GM21515 (cell line): ENCODE results near the gene ZNF407.

ENCODE experiments used
- ATAC-seq: cut with Tn5 transposase; IDR thresholded peaks from one replicate; pipeline ENCODE4 v1.9.1; 2021; ENCODE audit not compliant: unreplicated experiment

ZNF407 gene

GRCh38 chr18:75036917-75037688, 439.4 kb downstream of the ZNF407 start:
- no peak for ATAC-seq

DNA sequence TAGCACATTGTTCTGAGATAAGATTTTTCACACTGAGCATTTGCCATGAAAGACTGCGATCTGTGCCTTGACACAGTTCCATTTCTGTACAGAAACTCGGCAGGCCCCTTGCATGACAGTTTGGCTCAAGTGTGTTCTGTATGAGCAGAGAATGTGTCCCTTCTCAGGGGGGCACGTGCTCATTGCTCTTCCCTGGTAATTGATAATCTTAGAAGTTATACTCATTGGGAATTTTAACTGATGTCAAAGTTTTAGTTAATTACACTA, 440.0 kb downstream of the ZNF407 start:
- no peak for ATAC-seq

- ATAC-seq: no peak
Measured at GRCh38 chr18:75041586-75041985, 443.9 kb downstream of the ZNF407 start.

GRCh38 chr18:75043478-75043877, 445.8 kb downstream of the ZNF407 start:
- ATAC-seq: no peak

DNA sequence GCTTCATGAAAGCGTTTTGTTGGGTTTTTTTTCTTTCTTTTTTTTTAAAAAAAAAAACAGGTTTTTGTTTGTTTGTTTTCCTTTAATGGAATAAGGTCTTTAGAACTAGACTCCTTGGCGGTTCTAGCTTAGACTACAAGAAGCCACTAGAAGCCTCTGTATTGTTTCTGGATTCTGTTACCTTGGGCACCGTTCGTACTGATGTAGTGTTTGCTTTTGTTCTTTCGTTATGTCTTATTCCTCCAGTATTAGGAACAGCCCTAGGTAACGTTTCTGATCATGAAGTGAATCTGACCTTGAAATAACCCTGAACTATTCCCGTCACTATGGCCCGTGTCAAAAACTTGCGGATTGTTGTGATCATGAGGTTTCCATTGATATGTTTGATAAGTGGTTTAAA, 446.6 kb downstream of the ZNF407 start:
- no peak for ATAC-seq

DNA sequence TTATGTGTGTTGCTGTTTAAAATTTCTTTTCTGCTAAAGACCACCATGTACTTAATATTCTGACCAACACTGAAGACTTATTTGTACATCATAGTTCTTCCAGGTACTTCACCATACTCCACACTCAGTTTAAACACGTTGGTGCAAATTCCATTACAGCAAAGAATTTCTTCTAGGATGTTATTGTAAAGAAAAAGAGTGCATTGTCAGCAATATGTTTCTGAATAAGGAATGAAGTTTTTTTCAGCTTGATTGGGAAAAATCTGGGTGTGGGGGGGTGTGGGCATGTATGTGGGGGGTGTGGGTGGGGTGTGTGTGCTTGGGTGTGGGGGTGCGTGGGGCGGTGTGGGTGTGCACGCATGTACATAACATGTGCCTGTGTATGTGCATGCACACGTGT, 447.1 kb downstream of the ZNF407 start:
- ATAC-seq: no peak

GRCh38 chr18:75045272-75045671, 447.6 kb downstream of the ZNF407 start:
- ATAC-seq: no peak

- no peak for ATAC-seq
Measured at GRCh38 chr18:75047240-75047961, 449.7 kb downstream of the ZNF407 start.

GRCh38 chr18:75048776-75049454, 451.2 kb downstream of the ZNF407 start:
- ATAC-seq: no peak

DNA sequence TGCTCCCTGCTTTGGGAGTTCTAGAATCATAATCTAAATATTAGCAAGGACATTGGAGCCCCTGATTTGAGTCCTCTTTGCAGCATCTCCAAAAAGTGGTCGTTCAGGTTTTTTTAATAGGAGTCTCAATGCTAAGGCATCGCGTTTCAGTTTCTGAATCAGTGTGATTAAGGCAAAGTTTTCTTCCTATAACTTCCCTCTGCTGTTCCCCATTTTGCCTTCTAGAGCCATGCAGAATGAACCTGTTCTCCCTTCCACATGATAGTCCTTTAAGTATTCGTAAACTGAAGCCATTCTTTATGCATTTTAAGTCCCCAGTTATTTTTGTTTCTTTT, 451.8 kb downstream of the ZNF407 start:
- no peak for ATAC-seq

GRCh38 chr18:75051757-75052156, 454.1 kb downstream of the ZNF407 start:
- no peak for ATAC-seq

- no peak for ATAC-seq
Measured at GRCh38 chr18:75052475-75052874, 454.8 kb downstream of the ZNF407 start.

DNA sequence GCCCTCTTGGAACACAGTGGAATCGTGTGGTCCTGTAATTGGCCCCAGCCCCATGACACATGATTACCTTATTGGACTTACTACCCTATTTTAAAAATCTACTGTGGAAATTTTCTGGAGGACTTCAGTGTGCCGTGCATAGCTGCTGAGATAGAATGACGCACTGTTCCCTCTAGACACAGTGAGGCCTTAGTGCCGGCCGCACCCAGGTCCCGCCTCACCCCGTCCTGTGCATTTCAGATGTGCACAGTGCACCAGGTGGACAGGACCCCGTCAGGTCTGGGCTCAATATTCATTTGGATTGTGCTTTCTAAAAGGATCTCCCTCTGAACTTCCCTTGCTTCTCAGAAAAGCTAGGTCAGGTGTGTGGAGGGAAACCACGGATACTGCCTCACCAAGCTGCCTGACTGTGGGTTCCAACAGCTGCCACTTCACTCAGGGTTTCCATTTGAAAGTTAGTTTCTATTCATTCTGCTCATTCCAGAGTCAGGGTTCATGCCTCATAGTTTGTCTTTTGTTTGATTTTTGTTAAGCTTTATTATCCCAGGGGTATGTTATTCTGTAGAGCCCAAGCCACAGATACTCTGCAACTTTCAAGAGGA, 455.5 kb downstream of the ZNF407 start:
- ATAC-seq: no peak

DNA sequence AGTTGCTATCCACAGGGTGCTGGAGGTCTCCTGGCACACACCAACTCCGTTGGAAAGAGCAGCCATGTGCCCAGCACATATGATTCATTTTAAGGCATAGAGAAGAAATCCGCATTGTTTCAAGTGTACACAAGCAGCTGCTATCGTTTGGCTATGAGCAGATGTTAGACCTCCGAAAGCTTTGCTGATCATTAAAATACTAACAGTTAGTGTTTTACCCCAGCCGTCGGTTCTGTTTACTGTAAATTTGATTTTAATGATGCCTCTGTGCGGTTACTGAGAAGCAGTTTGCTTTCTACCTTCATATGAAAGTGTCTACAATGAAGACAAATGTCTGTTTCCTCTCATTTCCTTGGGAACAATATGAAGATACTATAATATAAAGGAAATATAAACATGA, 456.4 kb downstream of the ZNF407 start:
- no peak for ATAC-seq

GRCh38 chr18:75054611-75055010, 456.9 kb downstream of the ZNF407 start:
- no peak for ATAC-seq

DNA sequence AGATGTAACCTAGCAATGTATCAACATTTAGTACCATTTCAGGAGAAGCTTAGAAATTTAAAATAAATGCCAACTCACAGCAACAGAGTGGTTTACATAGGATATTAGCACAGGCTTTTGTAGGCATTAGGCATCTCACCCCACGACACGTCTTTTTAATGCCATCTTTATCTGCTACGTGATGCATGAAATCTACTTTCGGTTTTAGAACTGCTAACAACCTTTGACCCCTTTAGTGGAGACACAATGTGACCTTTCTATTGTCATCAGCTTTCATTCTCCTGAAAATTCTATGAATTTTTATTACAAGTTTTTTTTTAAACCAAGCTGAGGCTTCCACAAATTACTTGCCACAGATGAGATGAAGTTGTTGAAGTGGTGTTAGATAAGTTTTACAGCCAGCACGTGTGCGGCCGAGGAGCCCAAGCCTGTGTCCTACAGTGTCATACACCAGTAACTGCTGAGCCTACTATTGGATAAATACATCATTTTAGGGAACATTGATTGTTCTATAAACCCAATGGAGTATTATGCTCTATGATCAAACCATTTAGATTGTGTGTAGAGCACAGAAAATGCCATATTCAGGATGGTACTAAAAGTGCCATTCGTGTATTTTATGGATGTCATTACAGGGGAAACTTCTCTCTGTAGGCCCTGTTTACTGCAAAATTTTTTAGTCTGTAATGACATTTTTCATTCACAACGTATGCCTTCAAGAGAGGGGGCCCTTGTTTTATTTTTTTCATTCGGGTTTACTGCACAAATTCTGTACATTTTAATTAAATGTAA, 459.7 kb downstream of the ZNF407 start:
- no peak for ATAC-seq

- no peak for ATAC-seq
Measured at GRCh38 chr18:75060185-75060584, 462.5 kb downstream of the ZNF407 start.

GRCh38 chr18:75062297-75062886, 464.7 kb downstream of the ZNF407 start:
- no peak for ATAC-seq

DNA sequence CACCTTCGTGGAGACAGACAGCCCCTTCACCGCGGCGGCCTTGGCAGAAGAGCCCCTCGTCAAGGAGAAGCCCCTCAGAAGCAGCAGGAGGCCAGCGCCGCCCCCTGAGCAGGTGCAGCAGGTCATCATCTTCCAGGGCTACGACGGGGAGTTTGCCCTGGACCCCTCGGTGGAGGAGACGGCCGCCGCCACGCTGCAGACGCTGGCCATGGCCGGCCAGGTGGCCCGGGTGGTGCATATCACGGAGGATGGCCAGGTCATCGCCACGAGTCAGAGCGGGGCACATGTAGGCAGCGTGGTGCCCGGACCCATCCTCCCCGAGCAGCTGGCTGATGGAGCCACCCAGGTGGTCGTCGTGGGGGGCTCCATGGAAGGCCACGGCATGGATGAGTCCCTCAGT, 465.5 kb downstream of the ZNF407 start:
- ATAC-seq: no peak

GRCh38 chr18:75063615-75064512, 466.2 kb downstream of the ZNF407 start:
- no peak for ATAC-seq
